Cardiac fibroblast (primary cell): Measurements from ENCODE around the gene CTNS.

ENCODE experiments used
- DNase-seq, 2 donors: peaks; one replicate each; pipeline versions ENCODE4 v3.0.0 to v3.0.0-alpha.2; 2010; ENCODE audit warnings: low read depth in 2 of 2
- H3K4me3 ChIP-seq, 2 donors: replicated peaks in 1 of 2; 1 replicate in 1 of 2; 2 replicates in 1 of 2; pipeline ENCODE4 v1.5.1; 2011; ENCODE audit warnings: low read depth in 2 of 2, low read length in 2 of 2, mild to moderate bottlenecking in 2 of 2, moderate library complexity in 1 of 2
- CTCF ChIP-seq: IDR thresholded peaks from one replicate; pipeline ENCODE4 v1.5.1; 2011; ENCODE audit warnings: low read depth, mild to moderate bottlenecking, low read length, inconsistent platforms

The CTNS gene

GRCh38 chr17:3603119-3603869 is 33.3 kb upstream of the CTNS start:
- peak; percentile 56 to 82 for DNase-seq
- TF ChIP-seq CTCF = no peak
- H3K4me3 ChIP-seq = no peak overlapping the region

GRCh38 chr17:3603870-3604259 is 32.7 kb upstream of the CTNS start:
- H3K4me3 ChIP-seq = no peak overlapping the region
- no peak for TF ChIP-seq CTCF
- DNase-seq = peak in 1 of 2 donors; percentile 6

GRCh38 chr17:3609689-3610088 is 26.9 kb upstream of the CTNS start:
- no peak for TF ChIP-seq CTCF
- no peak overlapping the region for H3K4me3 ChIP-seq
- DNase-seq = no peak

- H3K4me3 ChIP-seq = no peak overlapping the region
- no peak for DNase-seq
- no peak for TF ChIP-seq CTCF
Observed at GRCh38 chr17:3610523-3610922, 26.0 kb upstream of the CTNS start.

- no peak for TF ChIP-seq CTCF
- DNase-seq = no peak
- no peak overlapping the region for H3K4me3 ChIP-seq
Observed at GRCh38 chr17:3613124-3613523, 23.4 kb upstream of the CTNS start.

GRCh38 chr17:3615160-3615870 is 21.2 kb upstream of the CTNS start:
- no peak for TF ChIP-seq CTCF
- H3K4me3 ChIP-seq = no peak overlapping the region
- DNase-seq = no peak
